ENCODE data around the gene EIF2A.

GRCh38 chr3:150602426-150603152 lies 56.0 kb downstream of the EIF2A start:
- TF ChIP-seq CTCF (conservative IDR thresholded peaks at IDR 0.05) = no peak
- no peak for TF ChIP-seq EZH2 (IDR thresholded peaks at IDR 0.05; ENCODE audit: low read depth)
